ENCODE data around the gene PRAME.

Gene PRAME

GRCh38 chr22:22555596-22555995, 3.5 kb downstream of the PRAME start:
- Histone ChIP-seq H3K4me3 (ENCODE audit: low read depth, low read length) (no peak overlapping the region), H3K27me3 (replicated peaks) (peaks cover 23% of the 10 kb centered on the region), H3K27ac (peak overlapping the region; percentile 14), H3K36me3 (replicated peaks) (no peaks in the 10 kb centered on the region)
- DNase-seq: no peak
- no peak for TF ChIP-seq CTCF (IDR thresholded peaks at IDR 0.05; ENCODE audit: low read depth, low read length, missing control alignments)
- in situ Hi-C loops (cut with HindIII; ENCODE audit: low pct_ligation_motif_present, low sequenced_read_pairs): no loop called here

GRCh38 chr22:22554587-22555284, 4.3 kb downstream of the PRAME start:
- in situ Hi-C loops (cut with HindIII; ENCODE audit: low pct_ligation_motif_present, low sequenced_read_pairs): no loop called here
- H3K36me3 ChIP-seq (replicated peaks): no peaks in the 10 kb centered on the region
- DNase-seq: no peak
- H3K27ac ChIP-seq: no peak overlapping the region
- TF ChIP-seq CTCF (IDR thresholded peaks at IDR 0.05; ENCODE audit: low read depth, low read length, missing control alignments): no peak
- peaks cover 28% of the 10 kb centered on the region for H3K27me3 ChIP-seq (replicated peaks)
- H3K4me3 ChIP-seq (ENCODE audit: low read depth, low read length): no peak overlapping the region

GRCh38 chr22:22553735-22554586, 5.1 kb downstream of the PRAME start:
- no peak for DNase-seq
- in situ Hi-C loops (cut with HindIII; ENCODE audit: low pct_ligation_motif_present, low sequenced_read_pairs): no loop called here
- Histone ChIP-seq H3K27ac (no peak overlapping the region), H3K27me3 (replicated peaks) (peaks cover 33% of the 10 kb centered on the region), H3K36me3 (replicated peaks) (no peaks in the 10 kb centered on the region), H3K4me3 (ENCODE audit: low read depth, low read length) (no peak overlapping the region)
- no peak for TF ChIP-seq CTCF (IDR thresholded peaks at IDR 0.05; ENCODE audit: low read depth, low read length, missing control alignments)

GRCh38 chr22:22553141-22553540, 5.9 kb downstream of the PRAME start:
- no peaks in the 10 kb centered on the region for H3K36me3 ChIP-seq (replicated peaks)
- no peak overlapping the region for H3K4me3 ChIP-seq (ENCODE audit: low read depth, low read length)
- in situ Hi-C loops (cut with HindIII; ENCODE audit: low pct_ligation_motif_present, low sequenced_read_pairs): no loop called here
- peaks cover 36% of the 10 kb centered on the region for H3K27me3 ChIP-seq (replicated peaks)
- no peak overlapping the region for H3K27ac ChIP-seq
- no peak for TF ChIP-seq CTCF (IDR thresholded peaks at IDR 0.05; ENCODE audit: low read depth, low read length, missing control alignments)
- no peak for DNase-seq

GRCh38 chr22:22552630-22553029, 6.4 kb downstream of the PRAME start:
- H3K27me3 ChIP-seq (replicated peaks): peaks cover 39% of the 10 kb centered on the region
- H3K4me3 ChIP-seq (ENCODE audit: low read depth, low read length): no peak overlapping the region
- no peaks in the 10 kb centered on the region for H3K36me3 ChIP-seq (replicated peaks)
- TF ChIP-seq CTCF (IDR thresholded peaks at IDR 0.05; ENCODE audit: low read depth, low read length, missing control alignments): no peak
- in situ Hi-C loops (cut with HindIII; ENCODE audit: low pct_ligation_motif_present, low sequenced_read_pairs): no loop called here
- no peak for DNase-seq
- H3K27ac ChIP-seq: no peak overlapping the region

All from brain microvascular endothelial cell (primary cell).